ENCODE data around the gene PAX9. TPM values are rescaled to one million over a fixed set of nuclear protein-coding genes. Genes with fewer than 3 reads are reported as not detected.

The PAX9 gene
- total RNA-seq, 5 donors from 2014 or later (not counting 1 experiment from before 2014, with no cell fraction given): 0.16 to 0.23 TPM; not detected in 3

Other genes with a start within 250 kb of the PAX9 start
- gene NKX2-1, start 141.6 kb upstream of the PAX9 start, total RNA-seq: under 1 TPM in 3 of 5 donors, not detected in 2; 0.16 to 0.23 (median 0.16) TPM
- not detected for gene NKX2-8, start 79.2 kb upstream of the PAX9 start, total RNA-seq

All from T-cell (primary cell).